G401.6 (cell line): ENCODE measurements around the gene USP7.

ENCODE experiments used
- FAIRE-seq: peaks from 2 replicates; lab custom pipeline; 2012; peaks lifted over from hg19 to GRCh38; lab: Jason Lieb, UNC

The USP7 gene

DNA sequence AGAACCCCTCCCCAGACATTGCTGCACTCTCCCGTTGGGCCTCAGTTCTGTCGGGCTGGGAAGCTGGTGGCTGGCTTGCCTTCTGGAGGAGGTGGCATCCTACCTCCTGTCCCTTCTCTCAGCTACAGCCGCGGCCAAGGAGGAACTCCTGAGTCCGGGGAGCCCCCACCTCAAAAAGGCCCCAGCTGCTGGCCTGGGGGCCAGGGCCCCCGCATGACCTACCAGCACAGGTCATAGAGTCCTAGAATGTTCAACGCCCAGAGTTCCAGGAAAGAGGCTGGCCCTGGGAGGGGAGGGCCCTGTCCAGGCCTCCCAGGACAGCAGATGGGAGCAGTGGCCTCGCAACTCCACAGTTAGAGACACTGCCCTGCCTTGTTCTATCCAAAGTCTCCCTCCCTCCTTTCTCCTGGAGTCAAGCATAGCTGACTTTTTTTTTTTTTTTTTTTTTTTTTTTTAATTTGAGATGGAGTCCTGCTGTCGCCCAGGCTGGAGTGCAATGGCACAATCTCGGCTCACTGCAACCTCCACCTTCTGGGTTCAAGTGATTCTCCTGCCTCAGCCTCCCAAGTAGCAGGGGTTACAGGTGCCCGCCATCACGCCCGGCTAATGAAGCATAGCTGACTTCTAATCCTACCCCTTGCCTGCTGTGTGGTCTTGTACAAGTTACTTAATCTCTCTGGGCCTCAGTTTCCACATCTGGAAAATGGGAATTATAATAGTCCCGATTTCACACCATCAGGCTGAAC lies 102.0 kb downstream of the USP7 start:
- FAIRE-seq, result no peak

DNA sequence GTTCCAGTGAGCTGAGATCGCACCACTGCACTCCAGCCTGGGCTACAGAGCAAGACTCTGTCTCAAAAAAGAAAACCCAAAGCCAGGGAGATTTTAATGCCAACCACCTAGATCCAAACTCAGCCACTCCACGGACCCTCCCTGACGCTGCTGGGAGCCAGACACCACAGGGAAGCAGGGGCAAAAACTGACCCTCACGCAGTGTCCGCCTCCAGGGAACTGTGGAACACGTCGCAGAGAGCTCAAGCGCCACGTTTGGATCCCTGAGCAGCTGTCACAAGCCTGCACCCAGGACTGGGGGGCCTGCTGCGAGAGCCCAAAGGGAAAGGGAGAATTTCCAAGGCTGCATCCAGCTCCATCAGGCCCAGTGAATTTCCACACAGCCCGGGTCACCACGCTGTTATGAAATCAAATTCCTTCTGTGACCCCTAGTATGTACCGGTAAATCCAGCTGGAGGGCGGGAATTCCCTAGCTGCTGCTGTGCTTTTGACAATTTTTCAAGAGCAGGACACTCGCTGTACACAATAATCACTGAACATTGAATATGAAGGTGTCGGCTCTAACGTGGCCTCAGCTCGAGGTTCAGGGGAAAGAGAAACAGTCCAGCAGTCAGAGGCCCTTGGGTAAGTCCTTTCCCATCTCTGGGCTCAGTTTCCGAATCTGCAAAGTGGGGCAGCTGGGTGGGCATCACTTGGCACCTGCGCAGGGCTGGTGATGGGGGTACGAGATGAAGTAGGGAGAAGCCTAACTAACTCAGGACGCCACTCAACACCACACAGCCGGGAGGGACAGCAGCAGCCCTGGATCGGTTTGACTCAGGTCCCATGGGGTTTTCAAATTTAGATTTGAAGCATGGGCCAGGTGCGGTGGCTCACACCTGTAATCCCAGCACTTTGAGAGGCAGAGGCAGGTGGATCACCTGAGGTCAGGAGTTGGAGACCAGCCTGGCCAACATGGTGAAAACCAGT lies 103.5 kb downstream of the USP7 start:
- FAIRE-seq, result no peak

DNA sequence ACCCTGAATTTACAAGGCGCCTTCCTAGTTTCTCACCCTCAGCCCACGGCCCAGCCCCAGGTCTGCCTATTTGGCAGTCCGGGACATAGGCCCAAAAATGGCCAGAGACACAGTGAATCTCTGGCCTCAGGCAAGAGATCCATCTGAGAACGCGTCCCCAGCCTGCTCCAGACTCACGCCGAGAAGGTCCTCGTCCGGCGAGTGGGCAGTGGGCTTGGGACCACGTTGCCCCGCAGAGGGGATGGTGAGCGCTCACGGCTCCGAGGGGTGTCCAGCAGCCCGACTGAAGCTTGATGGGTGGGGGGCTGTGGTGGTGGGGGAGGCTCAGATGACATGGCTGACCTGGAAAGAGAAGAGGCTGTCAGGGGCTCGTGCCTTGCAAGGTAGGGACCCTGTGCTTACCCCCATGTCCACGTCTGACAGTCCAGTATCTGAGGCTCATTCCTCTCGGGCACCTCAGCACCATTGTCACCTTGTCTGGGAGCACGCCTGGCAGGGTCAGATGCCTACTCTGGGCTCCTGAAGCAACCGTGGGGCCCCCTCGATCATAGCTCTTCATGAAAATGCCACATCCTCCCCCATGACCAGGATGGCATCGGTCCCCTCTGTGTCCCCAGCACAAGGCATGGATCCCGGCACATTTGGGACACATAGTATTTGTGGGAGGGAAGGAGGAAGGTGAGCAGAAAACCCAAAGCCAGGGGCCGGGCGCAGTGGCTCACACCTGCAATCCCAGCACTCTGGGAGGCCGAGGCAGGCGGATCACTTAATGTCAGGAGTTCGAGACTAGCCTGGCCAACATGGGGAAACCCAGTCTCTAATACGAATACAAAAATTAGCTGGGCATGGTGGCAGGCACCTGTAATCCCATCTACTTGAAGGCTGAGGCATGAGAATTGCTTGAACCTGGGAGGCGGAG lies 104.5 kb downstream of the USP7 start:
- FAIRE-seq, result no peak

DNA sequence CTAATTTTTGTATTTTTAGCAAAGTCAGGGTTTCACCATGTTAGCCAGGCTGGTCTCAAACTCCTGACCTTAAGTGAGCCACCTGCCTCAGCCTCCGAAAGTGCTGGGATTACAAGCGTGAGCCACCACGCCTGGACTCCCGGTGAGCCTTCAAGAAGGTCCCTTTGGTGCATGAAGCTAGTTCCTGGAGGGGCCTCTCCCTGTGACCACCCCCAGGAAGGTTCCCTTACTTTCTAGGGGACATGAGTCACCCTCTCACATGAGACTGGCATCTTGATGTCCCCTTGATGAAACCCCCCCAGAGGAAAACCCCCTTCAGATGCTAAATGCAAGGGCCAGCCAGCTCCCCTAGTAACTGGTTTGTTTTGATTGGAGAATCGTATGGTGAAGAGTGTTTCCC lies 107.7 kb downstream of the USP7 start:
- FAIRE-seq, result no peak

DNA sequence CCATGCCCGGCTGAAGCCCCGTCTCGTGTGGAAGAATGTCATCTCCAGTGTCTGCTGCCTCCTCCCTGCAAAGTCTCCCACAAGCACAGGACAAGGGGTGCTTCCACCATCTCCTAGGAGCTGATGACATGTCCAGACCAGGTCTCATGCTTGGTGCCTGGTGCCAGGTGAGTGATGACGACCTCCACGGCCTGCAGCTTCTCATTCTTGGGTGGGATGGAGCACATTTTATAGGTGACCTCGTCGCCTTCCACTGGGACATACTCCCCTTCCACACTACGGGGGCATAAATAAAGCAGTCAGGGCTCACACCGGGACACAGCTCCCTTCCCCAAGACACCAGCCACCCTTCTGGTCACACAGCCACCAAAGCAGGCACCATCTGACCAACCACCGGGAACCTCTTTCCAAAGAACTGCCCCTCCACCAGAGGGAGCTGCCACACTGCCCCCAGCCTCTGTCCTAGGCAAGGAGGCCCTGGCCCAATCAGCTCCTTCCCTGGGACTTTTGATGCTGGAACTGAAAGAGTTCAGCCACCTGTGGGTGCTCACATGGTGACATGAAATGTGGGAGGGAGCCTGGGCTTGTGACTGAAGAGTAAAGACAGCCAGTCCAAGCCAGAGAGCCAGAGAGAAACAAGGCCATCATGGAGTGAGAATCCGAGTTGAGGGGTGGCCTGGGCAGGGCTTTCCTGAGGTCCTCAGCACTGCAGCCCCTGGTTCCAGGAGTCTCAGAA lies 108.5 kb downstream of the USP7 start:
- FAIRE-seq, result no peak

DNA sequence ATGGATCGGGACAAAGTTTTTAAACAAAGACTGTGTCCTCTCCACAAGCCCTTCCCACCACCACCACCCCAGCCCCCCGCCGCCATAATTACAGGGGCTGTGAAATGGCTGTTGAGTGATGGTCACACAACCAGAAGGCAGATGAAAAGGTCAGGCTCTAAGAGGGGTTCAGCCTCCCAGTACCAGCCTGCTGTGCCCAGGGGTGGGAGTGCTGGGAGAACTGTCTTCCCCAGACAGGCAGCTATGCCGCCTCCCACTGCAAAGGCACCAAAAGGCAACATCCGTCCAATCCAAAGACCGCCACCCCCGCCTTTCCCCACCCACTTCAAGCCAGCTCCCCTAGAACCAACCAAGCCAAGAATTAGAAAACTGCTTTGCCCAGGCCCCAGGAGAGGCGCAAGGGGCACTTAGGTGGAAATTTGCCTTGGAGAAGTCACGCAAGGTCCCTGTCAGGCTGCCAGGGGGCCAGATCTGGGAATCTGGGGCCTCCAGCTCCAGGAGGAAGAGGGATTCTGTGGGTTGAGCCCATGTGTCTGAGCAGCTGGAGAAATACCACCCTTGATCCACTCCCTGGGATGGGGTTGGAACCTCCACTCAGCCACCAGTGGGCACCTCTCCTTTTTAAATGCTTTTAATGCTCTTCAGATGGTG lies 109.3 kb downstream of the USP7 start:
- no peak for FAIRE-seq

DNA sequence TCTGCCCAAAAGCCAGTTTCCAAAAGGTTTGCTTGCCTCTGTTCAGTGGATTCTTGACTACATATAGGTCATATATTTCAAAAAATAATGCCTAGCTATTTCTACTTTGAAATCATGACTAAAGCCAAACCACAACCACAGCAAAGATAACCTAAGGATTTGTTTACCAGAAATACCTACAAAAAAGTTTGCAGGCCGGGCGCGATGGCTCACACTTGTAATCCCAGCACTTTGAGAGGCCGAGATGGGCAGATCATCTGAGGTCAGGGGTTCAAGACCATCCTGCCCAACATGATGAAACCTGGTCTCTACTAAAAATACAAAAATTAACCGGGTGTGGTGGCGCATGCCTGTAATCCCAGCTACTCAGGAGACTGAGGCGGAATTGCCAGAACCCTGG lies 110.1 kb downstream of the USP7 start:
- no peak for FAIRE-seq

DNA sequence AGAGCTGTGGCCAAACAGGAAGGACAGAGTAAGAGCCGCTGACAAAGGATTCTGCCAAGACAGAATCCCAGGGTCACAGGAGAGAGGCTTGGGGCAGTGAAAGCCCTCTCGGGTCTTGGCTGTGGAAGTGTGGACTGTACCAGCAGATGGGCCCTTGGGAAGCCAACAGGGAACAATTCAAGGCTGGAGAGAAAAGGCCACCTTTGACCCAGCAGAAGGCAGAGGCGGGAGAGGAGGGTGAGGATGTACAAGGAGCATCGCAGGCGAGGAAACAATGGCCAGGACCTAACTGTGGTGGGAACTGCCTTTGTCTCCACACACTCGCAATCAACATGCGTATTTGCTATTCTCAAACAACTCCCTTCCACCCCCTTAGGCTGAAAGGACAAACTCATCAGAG lies 110.6 kb downstream of the USP7 start:
- no peak for FAIRE-seq

DNA sequence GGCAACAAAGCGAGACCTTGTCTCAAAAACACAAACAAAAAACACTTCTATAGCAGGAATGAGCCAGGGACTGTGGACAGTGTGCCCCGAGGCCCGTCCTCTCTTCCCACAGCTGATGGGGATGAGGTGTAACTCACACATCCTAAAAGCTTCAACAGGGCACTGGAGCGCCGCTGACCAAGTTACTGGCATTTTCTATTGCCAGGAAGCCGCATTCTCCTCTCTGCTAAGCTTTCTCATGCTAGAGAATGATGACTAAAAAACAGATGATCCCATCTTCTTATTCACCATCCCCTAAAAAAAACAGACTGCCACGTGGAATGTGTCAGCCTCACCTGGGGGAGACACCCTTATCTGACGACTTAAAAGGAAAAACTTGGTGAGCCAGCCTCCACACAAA lies 111.2 kb downstream of the USP7 start:
- no peak for FAIRE-seq

DNA sequence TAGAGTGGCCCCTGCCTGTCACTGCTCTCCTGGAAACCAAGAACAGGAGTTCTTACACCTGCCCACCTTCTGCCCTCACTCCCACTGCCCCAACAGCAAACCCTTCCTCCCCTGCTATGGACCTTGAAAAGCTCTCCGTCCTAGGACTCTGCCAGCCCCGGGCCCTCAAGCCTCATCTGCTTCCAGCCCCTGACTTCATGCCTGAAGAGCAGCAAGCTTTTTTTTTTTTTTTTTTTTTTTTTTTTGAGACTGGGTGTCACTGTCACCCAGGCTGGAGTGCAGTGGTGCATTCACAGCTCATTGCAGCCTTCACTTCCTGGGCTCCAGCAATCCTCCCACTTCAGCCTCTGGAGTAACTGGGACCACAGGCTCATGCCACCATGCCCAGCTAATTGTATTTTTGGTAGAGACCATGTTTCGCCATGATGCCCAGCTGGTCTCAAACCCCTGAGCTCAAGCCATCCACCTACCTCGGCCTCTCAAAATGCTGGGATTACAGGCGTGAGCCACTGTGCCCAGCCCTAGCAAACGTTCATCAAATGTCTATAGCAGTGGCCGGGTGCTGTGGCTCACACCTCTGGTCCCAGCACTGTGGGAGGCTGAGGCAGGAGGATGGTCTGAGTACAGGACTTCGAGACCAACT lies 111.8 kb downstream of the USP7 start:
- no peak for FAIRE-seq

DNA sequence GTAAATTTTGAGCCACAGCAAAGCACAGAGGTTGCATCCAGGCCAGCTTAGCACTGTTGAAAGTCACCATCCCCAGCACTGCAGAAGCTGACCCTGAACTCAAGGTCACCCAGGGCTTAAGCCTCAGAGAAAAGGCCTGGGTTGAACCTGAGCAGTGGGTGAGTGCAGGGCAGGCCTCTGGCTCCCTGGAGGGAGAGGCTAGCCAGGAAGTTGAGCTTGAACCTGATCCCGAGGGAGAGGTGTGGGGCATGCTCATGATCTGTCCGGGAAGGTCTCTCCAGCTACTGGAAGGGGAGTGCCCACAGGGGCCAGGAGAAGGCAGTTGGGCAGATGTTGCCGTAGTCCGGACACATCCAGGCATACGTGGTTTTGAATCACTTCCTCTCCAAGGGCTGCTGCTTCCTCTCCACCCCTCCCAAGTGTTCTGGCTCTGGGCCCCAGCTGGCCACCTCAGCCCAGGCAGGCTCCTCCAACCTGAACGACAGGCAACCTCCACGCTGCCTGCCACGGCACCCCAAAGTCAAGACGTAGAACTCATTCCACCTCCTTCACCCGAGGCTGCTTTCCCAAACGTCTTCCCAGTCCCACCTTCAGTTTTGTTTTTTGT lies 113.3 kb downstream of the USP7 start:
- no peak for FAIRE-seq

DNA sequence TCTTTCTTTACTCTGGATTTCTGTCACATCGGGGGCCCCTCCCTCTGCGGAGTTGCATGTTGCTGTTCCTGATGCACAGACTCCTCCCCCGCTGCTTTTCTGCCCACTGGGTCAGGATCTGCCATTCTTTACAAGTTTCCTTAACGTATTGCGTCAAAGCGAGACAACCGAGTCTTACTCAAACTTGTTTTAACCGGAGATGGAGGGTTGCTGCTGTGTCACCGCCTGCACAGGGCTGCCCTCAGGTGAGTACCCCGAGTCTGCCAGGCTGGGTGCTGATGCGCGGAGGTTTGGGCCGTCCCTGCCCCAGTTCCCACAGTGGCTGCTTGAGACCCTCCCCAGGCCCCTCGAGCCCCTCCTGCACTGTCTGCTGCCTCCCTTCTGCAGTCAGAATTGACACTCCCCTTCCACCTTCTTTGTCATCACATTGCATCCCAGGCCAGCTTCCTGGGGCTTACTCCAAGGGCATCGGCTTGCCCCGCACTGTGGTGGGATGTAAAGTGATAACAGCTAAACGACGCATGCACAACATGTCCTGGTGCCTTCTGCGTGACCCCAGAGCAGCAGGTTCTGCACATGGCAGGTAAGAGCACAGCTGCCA lies 114.2 kb downstream of the USP7 start:
- FAIRE-seq, result no peak

DNA sequence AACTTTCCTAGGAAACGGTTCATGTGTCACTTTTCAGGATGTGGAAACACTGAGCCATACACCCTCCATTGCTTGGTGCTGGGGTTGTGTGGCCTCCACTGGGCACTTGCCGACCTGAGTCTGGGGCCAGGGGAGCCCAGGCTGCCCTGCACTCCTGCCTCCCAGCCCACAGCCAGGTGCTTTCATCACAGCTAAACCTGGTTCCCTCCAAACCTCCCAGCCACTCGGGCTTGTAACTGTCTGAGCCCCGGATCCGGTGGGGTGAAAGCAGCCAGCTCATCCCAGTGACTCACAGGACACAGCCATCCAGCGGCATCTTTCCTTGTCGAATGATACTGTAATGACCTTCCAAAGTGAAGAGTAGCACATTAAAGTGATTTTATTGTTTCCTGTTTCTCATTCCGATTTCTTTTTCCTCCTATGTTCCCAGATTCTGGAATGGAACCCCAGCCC lies 114.7 kb downstream of the USP7 start:
- no peak for FAIRE-seq

DNA sequence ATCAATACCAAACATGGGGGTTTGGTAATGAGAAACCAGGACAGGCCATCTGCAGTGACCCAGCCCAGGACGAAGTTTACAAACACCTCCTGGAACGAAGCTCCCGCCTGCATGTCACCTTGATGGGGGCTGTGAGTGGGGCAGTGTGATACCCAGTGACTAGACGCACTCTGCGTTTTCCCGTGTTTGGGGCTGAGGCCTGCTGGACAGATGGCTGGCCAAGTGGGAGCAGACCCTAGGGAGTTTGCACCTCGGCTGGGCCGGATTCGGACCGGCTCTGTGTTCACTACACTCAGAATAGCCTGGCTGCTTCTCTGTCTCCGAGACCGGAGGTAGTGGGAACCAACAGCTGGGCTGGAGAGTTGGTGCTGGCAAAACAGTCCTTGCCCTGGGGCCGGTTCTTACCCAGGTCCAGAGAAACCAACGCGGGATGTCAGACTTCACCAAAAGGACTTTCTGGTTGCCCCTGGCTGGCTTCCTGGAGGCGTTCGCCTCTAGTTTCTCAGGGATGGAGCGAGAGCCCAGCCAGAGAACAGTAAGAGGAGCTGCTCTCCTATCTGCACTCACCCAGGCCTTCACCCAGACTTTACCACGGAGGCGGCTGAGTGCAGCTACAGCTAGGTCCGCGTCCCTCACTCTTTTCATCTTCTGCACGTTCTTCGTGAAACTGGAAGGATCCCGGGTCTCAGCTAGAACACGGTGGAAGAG lies 115.3 kb downstream of the USP7 start:
- FAIRE-seq, result no peak

DNA sequence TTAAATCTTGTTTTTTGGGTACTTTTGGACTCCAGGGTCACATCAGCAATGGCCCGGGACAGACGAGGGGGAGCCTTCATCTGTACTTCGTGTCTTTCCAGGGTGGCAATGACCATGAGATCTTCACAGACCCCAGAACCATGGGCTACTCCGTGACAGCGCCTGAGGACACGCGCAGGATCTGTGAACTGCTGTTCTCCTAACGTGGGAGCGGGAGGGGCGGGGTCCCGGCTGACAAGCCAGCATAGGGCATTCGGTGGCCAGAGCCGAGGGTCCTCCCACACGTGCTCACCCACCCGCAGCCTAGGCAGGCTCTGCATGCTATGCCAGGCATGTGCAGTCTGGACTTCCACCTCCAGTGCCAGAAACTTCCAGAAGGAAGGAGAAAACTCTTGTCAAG lies 116.1 kb downstream of the USP7 start:
- FAIRE-seq, result no peak

DNA sequence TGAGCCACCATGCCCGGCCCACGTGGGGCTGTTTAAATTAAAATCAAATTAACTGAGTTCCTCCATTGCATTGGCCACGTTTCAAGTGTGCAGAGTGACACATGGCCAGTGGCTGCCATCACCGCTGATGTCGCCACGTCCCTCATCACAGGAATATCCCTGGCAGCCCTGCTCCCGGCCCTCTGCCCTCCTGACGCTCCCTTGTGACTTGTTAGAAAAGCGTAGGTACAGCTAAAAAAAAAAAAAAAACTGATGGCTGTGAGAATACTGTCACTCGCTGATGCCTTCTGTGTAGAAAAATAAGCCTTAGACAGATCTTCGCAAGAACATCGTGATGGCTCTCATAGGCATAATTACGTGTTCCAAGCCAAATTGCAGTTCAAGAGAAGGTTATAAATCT lies 116.6 kb downstream of the USP7 start:
- FAIRE-seq, result no peak

DNA sequence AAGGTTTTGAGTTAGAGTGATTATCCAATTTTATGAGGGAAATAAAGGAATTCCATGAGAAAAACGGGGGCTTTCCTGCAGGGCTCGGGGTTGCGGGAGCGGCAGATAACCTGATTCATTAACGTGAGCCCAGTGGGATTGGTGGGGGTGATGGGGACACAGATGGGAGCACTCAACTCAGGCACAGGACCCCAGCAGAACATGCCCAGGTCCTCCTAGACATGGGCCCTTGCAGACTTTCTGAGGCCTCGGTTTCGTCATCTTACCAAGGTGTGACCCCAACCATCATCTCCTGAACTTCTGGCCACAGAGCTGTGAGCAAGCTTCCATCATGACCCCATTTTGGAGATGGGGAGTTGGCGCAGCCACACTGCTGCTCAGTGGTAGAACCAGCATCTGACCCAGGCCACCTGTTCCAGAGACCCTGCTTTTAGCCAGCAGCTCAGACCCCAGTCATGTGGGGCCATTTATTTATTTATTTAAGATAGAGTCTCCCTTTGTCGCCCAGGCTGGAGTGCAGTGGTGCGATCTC lies 117.2 kb downstream of the USP7 start:
- no peak for FAIRE-seq

DNA sequence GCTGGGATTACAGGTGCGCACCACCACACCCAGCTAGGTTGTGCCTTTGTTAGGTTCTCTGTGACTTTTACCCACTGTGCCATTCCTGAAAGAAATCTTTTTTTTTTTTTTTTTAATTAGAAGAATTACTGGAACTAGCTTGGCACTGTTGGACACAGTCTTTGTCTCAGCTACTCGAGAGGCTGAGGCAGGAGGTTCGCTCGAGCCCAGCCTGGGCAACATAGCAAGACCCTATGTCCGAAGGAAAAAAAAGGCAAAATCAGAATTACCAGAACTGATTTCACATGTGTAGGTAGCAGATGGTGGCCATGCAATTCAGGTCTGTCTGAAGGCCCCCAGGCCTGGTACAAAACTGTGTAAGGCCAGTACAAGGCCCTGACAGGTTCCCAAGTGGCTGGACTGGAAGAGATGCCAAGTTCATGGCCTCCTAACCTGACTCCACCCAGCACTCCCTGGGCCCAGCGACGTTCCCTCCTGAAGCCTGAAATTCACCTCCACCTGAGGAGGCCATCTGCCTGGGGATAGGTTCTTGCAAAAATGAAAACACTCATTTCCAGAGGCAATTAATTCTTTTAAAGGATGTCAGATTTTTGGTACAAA lies 117.9 kb downstream of the USP7 start:
- FAIRE-seq, result no peak
